ENCODE data around the gene PKM. TPM values are rescaled to one million over a fixed set of nuclear protein-coding genes. Genes with fewer than 3 reads are reported as not detected.

Gene PKM
- total RNA-seq, 1 experiment from 2014 or later, result 1,809 TPM

- Histone ChIP-seq H3F3A (ENCODE audit: insufficient read depth, low read depth) (peaks cover 98% of the 10 kb centered on the region), H3K79me2 (ENCODE audit: low read depth) (peaks cover 41% of the 10 kb centered on the region; the same call in 1 of the 2 replicates), H4K20me1 (ENCODE audit: insufficient read depth) (peaks cover 63% of the 10 kb centered on the region), H3K36me3 (ENCODE audit: low read depth) (peaks cover 90% of the 10 kb centered on the region), H3K4me1 (replicated peaks; ENCODE audit: insufficient read depth) (no peaks in the 10 kb centered on the region), H3K4me2 (no peak overlapping the region), H3K9me3 (ENCODE audit: insufficient read depth, low read depth) (no peaks in the 10 kb centered on the region), H2AFZ (no peak overlapping the region), H3K27ac (no peak overlapping the region), H3K27me3 (ENCODE audit: insufficient read depth, low read depth) (no peaks in the 10 kb centered on the region), H3K4me3 (no peak overlapping the region), H3K9me2 (ENCODE audit: insufficient read depth) (no peaks in the 10 kb centered on the region)
- DNase-seq, result no peak
- intact Hi-C loops (cut with micrococcal nuclease; ENCODE audit: unreplicated experiment), result no loop called here
- TF ChIP-seq EZH2 (IDR thresholded peaks at IDR 0.05; ENCODE audit: low read depth), result no peak
- TF ChIP-seq CTCF (conservative IDR thresholded peaks at IDR 0.05), result no peak
- BruUV-seq (replicated peaks), result no TSS peak
- ChIA-PET POLR2A (ENCODE audit: unreplicated experiment) (no interaction called here), CTCF (no interaction called here)
Measured at GRCh38 chr15:72205273-72205672, 25.7 kb downstream of the PKM start.

GRCh38 chr15:72203507-72203837, 27.5 kb downstream of the PKM start:
- Histone ChIP-seq H3K27ac (no peak overlapping the region), H3K4me3 (no peak overlapping the region), H3K9me2 (ENCODE audit: insufficient read depth) (no peaks in the 10 kb centered on the region), H3K27me3 (ENCODE audit: insufficient read depth, low read depth) (no peaks in the 10 kb centered on the region), H4K20me1 (ENCODE audit: insufficient read depth) (peaks cover 61% of the 10 kb centered on the region), H3K9me3 (ENCODE audit: insufficient read depth, low read depth) (no peaks in the 10 kb centered on the region), H3F3A (ENCODE audit: insufficient read depth, low read depth) (peaks cover 99% of the 10 kb centered on the region), H2AFZ (no peak overlapping the region), H3K36me3 (ENCODE audit: low read depth) (peaks cover 87% of the 10 kb centered on the region), H3K4me1 (replicated peaks; ENCODE audit: insufficient read depth) (no peaks in the 10 kb centered on the region), H3K79me2 (ENCODE audit: low read depth) (peaks cover 28% of the 10 kb centered on the region; the same call in 1 of the 2 replicates), H3K4me2 (no peak overlapping the region)
- ChIA-PET POLR2A (ENCODE audit: unreplicated experiment) (interaction anchor here (0.6 kb wide), 1 partner anchor 1035 kb away, joined by 19 read pairs; no protein-coding TSS in a partner anchor), CTCF (no interaction called here)
- TF ChIP-seq CTCF (conservative IDR thresholded peaks at IDR 0.05), result no peak
- TF ChIP-seq EZH2 (IDR thresholded peaks at IDR 0.05; ENCODE audit: low read depth), result no peak
- intact Hi-C loops (cut with micrococcal nuclease; ENCODE audit: unreplicated experiment), result no loop called here
- DNase-seq, result no peak
- no TSS peak for BruUV-seq (replicated peaks)

GRCh38 chr15:72202801-72203506, 28.0 kb downstream of the PKM start:
- H3K4me1 ChIP-seq (replicated peaks; ENCODE audit: insufficient read depth), result no peaks in the 10 kb centered on the region
- no peaks in the 10 kb centered on the region for H3K9me3 ChIP-seq (ENCODE audit: insufficient read depth, low read depth)
- no peak overlapping the region for H3K4me3 ChIP-seq
- BruUV-seq (replicated peaks), result no TSS peak
- intact Hi-C loops (cut with micrococcal nuclease; ENCODE audit: unreplicated experiment), result no loop called here
- TF ChIP-seq EZH2 (IDR thresholded peaks at IDR 0.05; ENCODE audit: low read depth) (no peak), CTCF (conservative IDR thresholded peaks at IDR 0.05) (no peak)
- no peaks in the 10 kb centered on the region for H3K9me2 ChIP-seq (ENCODE audit: insufficient read depth)
- H3K27ac ChIP-seq, result 0 out of 2 replicates have a peak overlapping the region, but pooled peaks have one; percentile 19
- H3K36me3 ChIP-seq (ENCODE audit: low read depth), result peaks cover 84% of the 10 kb centered on the region
- CTCF ChIA-PET, result no interaction called here
- peaks cover 23% of the 10 kb centered on the region; the same call in 1 of the 2 replicates for H3K79me2 ChIP-seq (ENCODE audit: low read depth)
- H4K20me1 ChIP-seq (ENCODE audit: insufficient read depth), result peaks cover 58% of the 10 kb centered on the region
- no peaks in the 10 kb centered on the region for H3K27me3 ChIP-seq (ENCODE audit: insufficient read depth, low read depth)
- POLR2A ChIA-PET (ENCODE audit: unreplicated experiment), result interaction anchor here (0.7 kb wide), 1 partner anchor 21 kb away, joined by 5 read pairs; no protein-coding TSS in a partner anchor
- H3F3A ChIP-seq (ENCODE audit: insufficient read depth, low read depth), result peaks cover 99% of the 10 kb centered on the region
- no peak overlapping the region for H3K4me2 ChIP-seq
- no peak overlapping the region for H2AFZ ChIP-seq
- DNase-seq, result no peak
